SK-N-SH treated with all-trans-retinoic acid at 6 μM for 48 hours (cell line): Measurements from ENCODE around the gene SLC4A4.

Experiments
- ATAC-seq: fragments of 200-7000 bp; cut with Tn5 transposase; 3 replicates; pipeline ENCODE4 v1.9.1; 2020; ENCODE audit warnings: mild to moderate bottlenecking, moderate library complexity
- ARNTL ChIP-seq: fragments of 450-650 bp; formaldehyde crosslinking; IDR thresholded peaks from 2 replicates; pipeline ENCODE4 v1.5.0; 2020; ENCODE audit warnings: low read depth, mild to moderate bottlenecking, moderate library complexity, borderline replicate concordance
- BACH2 ChIP-seq: fragments of 250-450 bp; sonication (Bioruptor Pico); IDR thresholded peaks from 2 replicates; pipeline ENCODE4 v1.9.0; 2021; ENCODE audit warnings: mild to moderate bottlenecking, borderline replicate concordance
- CSDC2 ChIP-seq: fragments of 250-450 bp; sonication (Bioruptor Pico); IDR thresholded peaks from 2 replicates; pipeline ENCODE4 v1.5.0; 2020; ENCODE audit warnings: mild to moderate bottlenecking, moderate library complexity
- ESRRG ChIP-seq: fragments of 250-450 bp; sonication (Bioruptor Pico); IDR thresholded peaks from 2 replicates; pipeline ENCODE4 v1.6.1; 2021; ENCODE audit warnings: mild to moderate bottlenecking
- GLIS3 ChIP-seq: fragments of 250-450 bp; sonication (Bioruptor Pico); IDR thresholded peaks from 2 replicates; pipeline ENCODE4 v1.5.0; 2020; ENCODE audit warnings: mild to moderate bottlenecking, moderate library complexity
- ISL1 ChIP-seq: fragments of 250-450 bp; sonication (Bioruptor Pico); IDR thresholded peaks from 2 replicates; pipeline ENCODE4 v2.1.2; 2022; ENCODE audit warnings: mild to moderate bottlenecking, moderate library complexity
- OSR1 ChIP-seq: fragments of 250-450 bp; sonication (Bioruptor Pico); IDR thresholded peaks from 2 replicates; pipeline ENCODE4 v1.8.0; 2022; ENCODE audit warnings: moderate library complexity, mild to moderate bottlenecking, inconsistent platforms
- PPARA ChIP-seq: fragments of 250-450 bp; sonication (Bioruptor Pico); IDR thresholded peaks from 2 replicates; pipeline ENCODE4 v1.5.0; 2020; ENCODE audit warnings: mild to moderate bottlenecking, borderline replicate concordance
- SNAI2 ChIP-seq: fragments of 250-450 bp; sonication (Bioruptor Pico); IDR thresholded peaks from 2 replicates; pipeline ENCODE4 v1.5.0; 2020; ENCODE audit warnings: mild to moderate bottlenecking, moderate library complexity
- TCF4 ChIP-seq: fragments of 250-450 bp; sonication (Bioruptor Pico); IDR thresholded peaks from 2 replicates; pipeline ENCODE4 v1.8.0; 2021; ENCODE audit warnings: mild to moderate bottlenecking, moderate library complexity, borderline replicate concordance
- TOX ChIP-seq: fragments of 250-450 bp; sonication (Bioruptor Pico); IDR thresholded peaks from 2 replicates; pipeline ENCODE4 v1.8.0; 2021; ENCODE audit warnings: mild to moderate bottlenecking, moderate library complexity, borderline replicate concordance
- ZC3H10 ChIP-seq: fragments of 250-450 bp; sonication (Bioruptor Pico); IDR thresholded peaks from 2 replicates; pipeline ENCODE4 v1.5.1; 2021; ENCODE audit warnings: mild to moderate bottlenecking, moderate library complexity
- ZFP3 ChIP-seq: fragments of 250-450 bp; sonication (Bioruptor Pico); IDR thresholded peaks from 2 replicates; pipeline ENCODE4 v1.5.0; 2020; ENCODE audit warnings: mild to moderate bottlenecking, moderate library complexity
- ZFP30 ChIP-seq: fragments of 450-650 bp; formaldehyde crosslinking; IDR thresholded peaks from 2 replicates; pipeline ENCODE4 v1.5.0; 2022; ENCODE audit warnings: mild to moderate bottlenecking, moderate library complexity
- ZNF565 ChIP-seq: fragments of 450-650 bp; formaldehyde crosslinking; conservative IDR thresholded peaks from 2 replicates; pipeline ENCODE4 v1.5.0; 2020; ENCODE audit warnings: low read depth, mild to moderate bottlenecking, moderate library complexity
- ZNF70 ChIP-seq: fragments of 450-650 bp; formaldehyde crosslinking; IDR thresholded peaks from 2 replicates; pipeline ENCODE4 v1.5.0; 2020; ENCODE audit warnings: mild to moderate bottlenecking, moderate library complexity
- ZNF8 ChIP-seq: fragments of 450-650 bp; formaldehyde crosslinking; IDR thresholded peaks from 2 replicates; pipeline ENCODE4 v1.5.0; 2020; ENCODE audit warnings: mild to moderate bottlenecking, moderate library complexity
- TF ChIP-seq, protein P1 (sequence below): fragments of 250-450 bp; sonication (Bioruptor Pico); IDR thresholded peaks from 2 replicates; pipeline ENCODE4 v1.8.0; 2020; ENCODE audit warnings: mild to moderate bottlenecking, moderate library complexity, borderline replicate concordance
- TF ChIP-seq, protein P2 (sequence below): fragments of 250-450 bp; sonication (Bioruptor Pico); IDR thresholded peaks from 2 replicates; pipeline ENCODE4 v1.5.0; 2020; ENCODE audit warnings: mild to moderate bottlenecking, moderate library complexity
- TF ChIP-seq, protein P3 (sequence below): fragments of 250-450 bp; sonication (Bioruptor Pico); IDR thresholded peaks from 2 replicates; pipeline ENCODE4 v1.5.1; 2021; ENCODE audit warnings: mild to moderate bottlenecking, moderate library complexity
- TF ChIP-seq, protein P4 (sequence below): fragments of 250-450 bp; sonication (Bioruptor Pico); IDR thresholded peaks from 2 replicates; pipeline ENCODE4 v1.5.1; 2020; ENCODE audit warnings: low read depth, mild to moderate bottlenecking, moderate library complexity
- TF ChIP-seq, protein P5 (sequence below): fragments of 250-450 bp; sonication (Bioruptor Pico); IDR thresholded peaks from 2 replicates; pipeline ENCODE4 v1.8.0; 2021; ENCODE audit warnings: low read depth, mild to moderate bottlenecking, moderate library complexity, borderline replicate concordance

SLC4A4 gene

DNA sequence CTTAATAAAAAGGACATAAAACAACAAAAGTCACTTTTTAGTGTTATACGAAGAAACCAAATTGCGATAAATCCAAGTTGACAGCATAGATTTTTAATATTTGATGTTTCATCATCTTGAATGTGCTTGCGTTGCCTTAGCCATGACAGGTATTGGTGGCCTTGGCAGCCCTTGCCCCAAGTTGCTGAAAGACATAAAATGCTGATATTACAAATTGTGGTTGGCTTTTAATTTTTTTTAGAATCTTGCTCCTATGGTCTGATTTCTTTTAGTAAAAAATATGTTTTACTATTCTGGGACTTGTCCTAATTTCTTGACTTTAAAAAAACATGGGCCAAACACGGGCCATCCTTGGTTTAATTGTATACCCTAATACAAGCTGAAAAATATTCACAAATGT is 122.6 kb downstream of the SLC4A4 start:
- ATAC-seq = no peak
- TF ChIP-seq ISL1 (CRISPR knock-in tag) (no peak), ZNF8 (CRISPR knock-in tag) (no peak), SNAI2 (no peak), TOX (CRISPR knock-in tag) (no peak), ZNF565 (CRISPR knock-in tag) (no peak), ZFP30 (no peak)
- TF ChIP-seq, protein P1, sequence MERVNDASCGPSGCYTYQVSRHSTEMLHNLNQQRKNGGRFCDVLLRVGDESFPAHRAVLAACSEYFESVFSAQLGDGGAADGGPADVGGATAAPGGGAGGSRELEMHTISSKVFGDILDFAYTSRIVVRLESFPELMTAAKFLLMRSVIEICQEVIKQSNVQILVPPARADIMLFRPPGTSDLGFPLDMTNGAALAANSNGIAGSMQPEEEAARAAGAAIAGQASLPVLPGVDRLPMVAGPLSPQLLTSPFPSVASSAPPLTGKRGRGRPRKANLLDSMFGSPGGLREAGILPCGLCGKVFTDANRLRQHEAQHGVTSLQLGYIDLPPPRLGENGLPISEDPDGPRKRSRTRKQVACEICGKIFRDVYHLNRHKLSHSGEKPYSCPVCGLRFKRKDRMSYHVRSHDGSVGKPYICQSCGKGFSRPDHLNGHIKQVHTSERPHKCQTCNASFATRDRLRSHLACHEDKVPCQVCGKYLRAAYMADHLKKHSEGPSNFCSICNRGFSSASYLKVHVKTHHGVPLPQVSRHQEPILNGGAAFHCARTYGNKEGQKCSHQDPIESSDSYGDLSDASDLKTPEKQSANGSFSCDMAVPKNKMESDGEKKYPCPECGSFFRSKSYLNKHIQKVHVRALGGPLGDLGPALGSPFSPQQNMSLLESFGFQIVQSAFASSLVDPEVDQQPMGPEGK = no peak

DNA sequence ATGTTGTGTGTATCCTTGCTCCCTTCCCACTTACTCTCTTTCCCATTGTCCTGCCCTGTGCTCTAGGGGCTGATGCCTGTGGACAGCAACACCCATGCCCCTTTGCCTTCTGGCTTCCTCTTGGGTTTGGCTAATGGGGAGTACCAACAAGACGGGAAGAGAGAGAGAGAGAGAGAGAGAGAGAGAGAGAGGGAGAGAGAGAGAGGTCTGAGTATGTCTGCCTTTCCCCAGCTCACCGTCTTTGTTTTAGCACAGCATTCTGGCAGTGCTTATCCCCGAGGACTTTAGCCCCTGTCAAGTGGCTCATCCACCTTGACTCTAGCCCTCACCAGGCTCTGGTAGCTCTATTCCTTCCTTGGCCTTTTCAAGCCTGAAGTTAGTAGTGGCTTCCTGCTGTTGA is 128.0 kb downstream of the SLC4A4 start:
- no peak for TF ChIP-seq CSDC2 (CRISPR knock-in tag)
- no peak for TF ChIP-seq BACH2 (CRISPR knock-in tag)
- TF ChIP-seq OSR1 (CRISPR knock-in tag) = no peak
- no peak for TF ChIP-seq ZC3H10
- no peak for TF ChIP-seq ARNTL (CRISPR knock-in tag)
- TF ChIP-seq, protein P2, sequence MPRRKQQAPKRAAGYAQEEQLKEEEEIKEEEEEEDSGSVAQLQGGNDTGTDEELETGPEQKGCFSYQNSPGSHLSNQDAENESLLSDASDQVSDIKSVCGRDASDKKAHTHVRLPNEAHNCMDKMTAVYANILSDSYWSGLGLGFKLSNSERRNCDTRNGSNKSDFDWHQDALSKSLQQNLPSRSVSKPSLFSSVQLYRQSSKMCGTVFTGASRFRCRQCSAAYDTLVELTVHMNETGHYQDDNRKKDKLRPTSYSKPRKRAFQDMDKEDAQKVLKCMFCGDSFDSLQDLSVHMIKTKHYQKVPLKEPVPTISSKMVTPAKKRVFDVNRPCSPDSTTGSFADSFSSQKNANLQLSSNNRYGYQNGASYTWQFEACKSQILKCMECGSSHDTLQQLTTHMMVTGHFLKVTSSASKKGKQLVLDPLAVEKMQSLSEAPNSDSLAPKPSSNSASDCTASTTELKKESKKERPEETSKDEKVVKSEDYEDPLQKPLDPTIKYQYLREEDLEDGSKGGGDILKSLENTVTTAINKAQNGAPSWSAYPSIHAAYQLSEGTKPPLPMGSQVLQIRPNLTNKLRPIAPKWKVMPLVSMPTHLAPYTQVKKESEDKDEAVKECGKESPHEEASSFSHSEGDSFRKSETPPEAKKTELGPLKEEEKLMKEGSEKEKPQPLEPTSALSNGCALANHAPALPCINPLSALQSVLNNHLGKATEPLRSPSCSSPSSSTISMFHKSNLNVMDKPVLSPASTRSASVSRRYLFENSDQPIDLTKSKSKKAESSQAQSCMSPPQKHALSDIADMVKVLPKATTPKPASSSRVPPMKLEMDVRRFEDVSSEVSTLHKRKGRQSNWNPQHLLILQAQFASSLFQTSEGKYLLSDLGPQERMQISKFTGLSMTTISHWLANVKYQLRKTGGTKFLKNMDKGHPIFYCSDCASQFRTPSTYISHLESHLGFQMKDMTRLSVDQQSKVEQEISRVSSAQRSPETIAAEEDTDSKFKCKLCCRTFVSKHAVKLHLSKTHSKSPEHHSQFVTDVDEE (CRISPR knock-in tag) = no peak
- TF ChIP-seq TCF4 (CRISPR knock-in tag) = no peak
- TF ChIP-seq, protein P3, sequence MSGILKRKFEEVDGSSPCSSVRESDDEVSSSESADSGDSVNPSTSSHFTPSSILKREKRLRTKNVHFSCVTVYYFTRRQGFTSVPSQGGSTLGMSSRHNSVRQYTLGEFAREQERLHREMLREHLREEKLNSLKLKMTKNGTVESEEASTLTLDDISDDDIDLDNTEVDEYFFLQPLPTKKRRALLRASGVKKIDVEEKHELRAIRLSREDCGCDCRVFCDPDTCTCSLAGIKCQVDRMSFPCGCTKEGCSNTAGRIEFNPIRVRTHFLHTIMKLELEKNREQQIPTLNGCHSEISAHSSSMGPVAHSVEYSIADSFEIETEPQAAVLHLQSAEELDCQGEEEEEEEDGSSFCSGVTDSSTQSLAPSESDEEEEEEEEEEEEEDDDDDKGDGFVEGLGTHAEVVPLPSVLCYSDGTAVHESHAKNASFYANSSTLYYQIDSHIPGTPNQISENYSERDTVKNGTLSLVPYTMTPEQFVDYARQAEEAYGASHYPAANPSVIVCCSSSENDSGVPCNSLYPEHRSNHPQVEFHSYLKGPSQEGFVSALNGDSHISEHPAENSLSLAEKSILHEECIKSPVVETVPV (CRISPR knock-in tag) = no peak
- TF ChIP-seq ZFP3 (CRISPR knock-in tag) = no peak
- no peak for TF ChIP-seq PPARA (CRISPR knock-in tag)
- TF ChIP-seq ZNF70 (CRISPR knock-in tag) = no peak
- TF ChIP-seq GLIS3 (CRISPR knock-in tag) = no peak
- TF ChIP-seq, protein P4, sequence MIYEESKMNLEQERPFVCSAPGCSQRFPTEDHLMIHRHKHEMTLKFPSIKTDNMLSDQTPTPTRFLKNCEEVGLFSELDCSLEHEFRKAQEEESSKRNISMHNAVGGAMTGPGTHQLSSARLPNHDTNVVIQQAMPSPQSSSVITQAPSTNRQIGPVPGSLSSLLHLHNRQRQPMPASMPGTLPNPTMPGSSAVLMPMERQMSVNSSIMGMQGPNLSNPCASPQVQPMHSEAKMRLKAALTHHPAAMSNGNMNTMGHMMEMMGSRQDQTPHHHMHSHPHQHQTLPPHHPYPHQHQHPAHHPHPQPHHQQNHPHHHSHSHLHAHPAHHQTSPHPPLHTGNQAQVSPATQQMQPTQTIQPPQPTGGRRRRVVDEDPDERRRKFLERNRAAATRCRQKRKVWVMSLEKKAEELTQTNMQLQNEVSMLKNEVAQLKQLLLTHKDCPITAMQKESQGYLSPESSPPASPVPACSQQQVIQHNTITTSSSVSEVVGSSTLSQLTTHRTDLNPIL (CRISPR knock-in tag) = no peak
- TF ChIP-seq ISL1 (CRISPR knock-in tag) = no peak
- no peak for TF ChIP-seq ZNF8 (CRISPR knock-in tag)
- no peak for TF ChIP-seq ZFP30
- no peak for ATAC-seq

DNA sequence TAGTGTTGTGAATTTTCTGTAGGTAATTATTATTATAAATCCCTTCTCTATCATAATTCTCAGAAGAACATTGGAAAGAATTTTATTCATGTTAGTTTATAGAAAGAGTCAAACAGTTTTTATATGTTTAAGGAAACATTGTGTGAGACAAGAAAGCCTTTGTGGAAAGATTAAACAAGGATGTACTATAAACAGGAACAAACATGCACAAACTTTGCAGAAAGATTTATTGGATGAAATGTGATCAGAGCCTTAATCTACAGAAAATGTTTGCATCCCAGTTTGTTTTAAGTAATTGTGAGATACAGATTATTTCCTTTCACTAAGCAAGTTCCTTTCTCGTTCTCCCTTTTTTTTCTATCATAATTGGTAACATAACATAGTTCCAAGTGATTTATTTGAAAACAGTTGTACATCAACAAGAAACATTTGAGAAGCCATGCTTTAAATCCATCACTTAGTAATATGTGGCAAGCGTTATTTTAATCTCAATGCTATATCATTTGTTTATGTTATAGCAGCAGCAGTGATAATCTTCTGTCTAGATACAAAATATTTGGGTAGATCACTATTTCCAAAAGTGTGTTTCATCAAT is 129.4 kb downstream of the SLC4A4 start:
- TF ChIP-seq, protein P4 (CRISPR knock-in tag) = no peak
- TF ChIP-seq, protein P5, sequence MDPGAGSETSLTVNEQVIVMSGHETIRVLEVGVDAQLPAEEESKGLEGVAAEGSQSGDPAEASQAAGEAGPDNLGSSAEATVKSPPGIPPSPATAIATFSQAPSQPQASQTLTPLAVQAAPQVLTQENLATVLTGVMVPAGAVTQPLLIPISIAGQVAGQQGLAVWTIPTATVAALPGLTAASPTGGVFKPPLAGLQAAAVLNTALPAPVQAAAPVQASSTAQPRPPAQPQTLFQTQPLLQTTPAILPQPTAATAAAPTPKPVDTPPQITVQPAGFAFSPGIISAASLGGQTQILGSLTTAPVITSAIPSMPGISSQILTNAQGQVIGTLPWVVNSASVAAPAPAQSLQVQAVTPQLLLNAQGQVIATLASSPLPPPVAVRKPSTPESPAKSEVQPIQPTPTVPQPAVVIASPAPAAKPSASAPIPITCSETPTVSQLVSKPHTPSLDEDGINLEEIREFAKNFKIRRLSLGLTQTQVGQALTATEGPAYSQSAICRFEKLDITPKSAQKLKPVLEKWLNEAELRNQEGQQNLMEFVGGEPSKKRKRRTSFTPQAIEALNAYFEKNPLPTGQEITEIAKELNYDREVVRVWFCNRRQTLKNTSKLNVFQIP (CRISPR knock-in tag) = no peak
- TF ChIP-seq TOX (CRISPR knock-in tag) (no peak), SNAI2 (no peak), ESRRG (no peak), BACH2 (CRISPR knock-in tag) (no peak), ZC3H10 (no peak), CSDC2 (CRISPR knock-in tag) (no peak)
- TF ChIP-seq, protein P1 = no peak
- ATAC-seq = no peak
